Activated naive CD4-positive, alpha-beta T cell treated with anti-CD3 and anti-CD28 coated beads, Interleukin-2, amount 10 ng/mL, durations not matched to agents 7 days and 5 days (primary cell): ENCODE data around the gene SIGLEC11.
"Not testable (repeated sequence)": the region's sequence is repeated elsewhere in the genome, so short reads cannot be mapped to it uniquely, and the experiment has no call there.

Experiments
- CTCF ChIA-PET: fragments of 350-600 bp; sonication (Branson Sonifier 250); formaldehyde crosslinking; loops from one replicate; lab custom pipeline; 2021; ENCODE audit warnings: antibody characterized with exemption; lab: Charles Lee
- DNase-seq: peaks from one replicate; pipeline ENCODE4 v3.0.0-alpha.2; 2020
- H3K27ac Mint-ChIP-seq: one replicate; pipeline ENCODE4 v1.8.0; 2021; ENCODE audit warnings: mild to moderate bottlenecking, moderate library complexity, mixed read lengths
- H3K27me3 Mint-ChIP-seq: one replicate; pipeline ENCODE4 v1.8.0; 2021; ENCODE audit warnings: mild to moderate bottlenecking, mixed read lengths
- H3K36me3 Mint-ChIP-seq: one replicate; pipeline ENCODE4 v1.8.0; 2021; ENCODE audit warnings: mixed read lengths
- H3K4me1 Mint-ChIP-seq: one replicate; pipeline ENCODE4 v1.8.0; 2021; ENCODE audit warnings: mixed read lengths
- H3K4me3 Mint-ChIP-seq: one replicate; pipeline ENCODE4 v1.8.0; 2021; ENCODE audit warnings: mild to moderate bottlenecking, moderate library complexity, mixed read lengths
- H3K9me3 Mint-ChIP-seq: one replicate; pipeline ENCODE4 v1.8.0; 2021; ENCODE audit warnings: mixed read lengths

SIGLEC11 gene

GRCh38 chr19:49952906-49953305 lies 8.1 kb downstream of the SIGLEC11 start:
- no peaks in the 10 kb centered on the region for H3K36me3 Mint-ChIP-seq
- no peaks in the 10 kb centered on the region for H3K9me3 Mint-ChIP-seq
- H3K4me3 Mint-ChIP-seq: no peak overlapping the region
- H3K27ac Mint-ChIP-seq: peak overlapping the region; percentile 33
- peaks cover 34% of the 10 kb centered on the region for H3K27me3 Mint-ChIP-seq
- H3K4me1 Mint-ChIP-seq: no peaks in the 10 kb centered on the region
- no peak for DNase-seq
- CTCF ChIA-PET: interaction anchor here (1.2 to 1.3 kb wide), 2 partner anchors 32 to 183 kb away, joined by 3 read pairs; no protein-coding TSS in a partner anchor

GRCh38 chr19:49952479-49952836 lies 8.5 kb downstream of the SIGLEC11 start:
- Mint-ChIP-seq H3K36me3 (no peaks in the 10 kb centered on the region), H3K4me3 (no peak overlapping the region), H3K9me3 (no peaks in the 10 kb centered on the region), H3K27me3 (peaks cover 34% of the 10 kb centered on the region), H3K27ac (no peak overlapping the region), H3K4me1 (no peaks in the 10 kb centered on the region)
- CTCF ChIA-PET: interaction anchor here (0.6 kb wide), 1 partner anchor 14 kb away, joined by 3 read pairs; no protein-coding TSS in a partner anchor
- DNase-seq: no peak

GRCh38 chr19:49951806-49952478 lies 9.0 kb downstream of the SIGLEC11 start:
- no peaks in the 10 kb centered on the region for H3K36me3 Mint-ChIP-seq
- no peaks in the 10 kb centered on the region for H3K9me3 Mint-ChIP-seq
- no peaks in the 10 kb centered on the region for H3K4me1 Mint-ChIP-seq
- no peak overlapping the region for H3K27ac Mint-ChIP-seq
- H3K27me3 Mint-ChIP-seq: peaks cover 34% of the 10 kb centered on the region
- CTCF ChIA-PET: interaction anchor here (0.6 kb wide), 1 partner anchor 13 kb away, joined by 3 read pairs; no protein-coding TSS in a partner anchor
- DNase-seq: no peak
- H3K4me3 Mint-ChIP-seq: no peak overlapping the region

DNA sequence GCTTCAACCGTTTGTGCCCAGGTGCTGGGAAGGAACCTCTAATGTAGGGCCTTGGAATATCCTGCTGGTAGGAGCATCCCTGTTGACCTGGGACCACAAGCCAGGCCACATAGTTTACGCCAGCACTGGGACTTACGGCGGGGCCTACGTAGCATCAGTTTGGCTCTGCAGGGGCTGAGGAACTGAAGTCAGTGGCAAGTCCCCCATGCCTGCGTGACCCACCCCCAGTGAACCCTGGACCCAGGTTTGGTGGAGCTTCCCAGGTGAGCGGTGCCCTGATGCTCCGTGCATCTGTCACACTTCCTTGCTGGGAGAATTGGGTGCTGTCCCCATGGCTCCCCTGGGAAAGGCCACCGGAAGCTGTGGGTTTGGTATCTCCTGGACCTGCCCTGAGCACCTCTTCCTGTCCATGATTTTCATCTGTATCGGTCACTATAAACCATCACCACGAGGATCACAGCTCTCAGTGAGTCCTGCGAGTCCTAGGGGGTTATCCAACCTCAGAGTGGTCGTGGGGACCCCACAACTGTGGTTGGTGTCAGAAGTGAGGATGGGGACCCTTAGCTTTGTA lies 9.9 kb downstream of the SIGLEC11 start:
- H3K36me3 Mint-ChIP-seq: no peaks in the 10 kb centered on the region
- H3K9me3 Mint-ChIP-seq: no peaks in the 10 kb centered on the region
- CTCF ChIA-PET: no interaction called here
- no peak overlapping the region for H3K27ac Mint-ChIP-seq
- no peaks in the 10 kb centered on the region for H3K4me1 Mint-ChIP-seq
- H3K27me3 Mint-ChIP-seq: peaks cover 34% of the 10 kb centered on the region
- no peak for DNase-seq
- H3K4me3 Mint-ChIP-seq: no peak overlapping the region

DNA sequence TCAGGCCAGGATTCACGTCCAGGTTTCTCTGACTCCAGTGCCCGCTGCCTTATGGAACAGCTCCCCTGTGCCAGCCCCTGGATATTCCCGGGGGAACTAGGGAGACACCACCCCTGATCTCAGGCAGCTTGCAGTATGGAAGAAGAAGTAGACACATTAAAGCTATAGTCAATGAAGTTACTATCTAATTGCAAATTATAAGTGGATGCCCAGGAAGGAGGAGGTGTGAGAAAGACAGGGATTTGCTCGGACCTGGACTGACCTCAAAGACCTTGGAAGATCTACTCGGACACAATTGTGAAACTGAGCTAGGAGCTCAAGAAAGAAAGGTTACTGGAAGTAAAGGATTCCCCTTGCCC lies 10.4 kb downstream of the SIGLEC11 start:
- Mint-ChIP-seq H3K4me3 (no peak overlapping the region), H3K27ac (no peak overlapping the region)

GRCh38 chr19:49949742-49950589 lies 11.0 kb downstream of the SIGLEC11 start:
- H3K27me3 Mint-ChIP-seq: peaks cover 29% of the 10 kb centered on the region
- no peak overlapping the region for H3K4me3 Mint-ChIP-seq
- H3K27ac Mint-ChIP-seq: no peak overlapping the region
- H3K36me3 Mint-ChIP-seq: no peaks in the 10 kb centered on the region
- CTCF ChIA-PET: no interaction called here
- no peak for DNase-seq
- H3K4me1 Mint-ChIP-seq: no peaks in the 10 kb centered on the region
- no peaks in the 10 kb centered on the region for H3K9me3 Mint-ChIP-seq

More for the DNA sequence above, 10.4 kb downstream of the SIGLEC11 start:
- CTCF ChIA-PET: no interaction called here
- peaks cover 34% of the 10 kb centered on the region for H3K27me3 Mint-ChIP-seq
- H3K9me3 Mint-ChIP-seq: no peaks in the 10 kb centered on the region
- H3K4me1 Mint-ChIP-seq: no peaks in the 10 kb centered on the region
- no peak for DNase-seq
- H3K36me3 Mint-ChIP-seq: no peaks in the 10 kb centered on the region

DNA sequence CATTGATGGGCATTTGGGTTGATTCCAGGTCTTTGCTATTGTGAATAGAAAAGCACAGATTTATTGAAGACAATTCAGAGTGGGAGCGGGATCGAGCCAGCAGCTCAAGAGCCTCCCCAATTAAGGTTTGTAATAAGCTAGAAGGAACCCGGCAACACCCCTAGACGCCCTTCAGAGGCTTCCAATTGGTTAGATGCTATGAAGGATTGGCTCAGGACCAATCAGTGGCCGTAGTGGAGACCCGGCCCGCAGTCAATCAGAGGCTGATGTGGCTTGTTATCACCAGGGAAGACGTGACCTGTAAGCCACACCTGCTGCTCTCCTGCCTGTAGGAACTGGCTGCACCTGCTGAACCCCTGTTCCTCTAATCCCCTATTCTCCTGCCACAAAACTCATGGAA lies 14.6 kb downstream of the SIGLEC11 start:
- no peaks in the 10 kb centered on the region for H3K4me1 Mint-ChIP-seq
- H3K9me3 Mint-ChIP-seq: no peaks in the 10 kb centered on the region
- DNase-seq: no peak
- no peak overlapping the region for H3K4me3 Mint-ChIP-seq
- H3K36me3 Mint-ChIP-seq: no peaks in the 10 kb centered on the region
- H3K27me3 Mint-ChIP-seq: peaks cover 14% of the 10 kb centered on the region
- CTCF ChIA-PET: no interaction called here
- H3K27ac Mint-ChIP-seq: no peak overlapping the region

GRCh38 chr19:49944567-49944966 lies 16.4 kb downstream of the SIGLEC11 start:
- H3K9me3 Mint-ChIP-seq, H3K27ac Mint-ChIP-seq, H3K4me1 Mint-ChIP-seq, CTCF ChIA-PET, H3K4me3 Mint-ChIP-seq, H3K36me3 Mint-ChIP-seq, DNase-seq: not testable (repeated sequence)
- peaks cover 14% of the 10 kb centered on the region for H3K27me3 Mint-ChIP-seq

DNA sequence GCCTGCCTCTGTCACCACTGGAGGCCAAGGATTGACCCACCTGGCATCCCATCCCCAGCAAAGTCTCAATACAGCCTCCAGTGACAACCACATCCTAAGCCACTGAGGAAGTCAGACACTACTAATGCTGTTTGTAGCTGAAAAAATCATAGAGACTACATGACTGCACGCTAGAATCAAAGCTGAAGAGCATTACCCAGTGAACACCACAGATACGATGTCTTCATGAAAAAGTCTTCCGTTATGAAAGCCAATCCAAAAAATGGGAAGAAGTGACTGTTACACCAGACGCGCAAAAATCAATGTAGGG lies 20.5 kb downstream of the SIGLEC11 start:
- CTCF ChIA-PET: no interaction called here
- Mint-ChIP-seq H3K27me3 (peaks cover 38% of the 10 kb centered on the region), H3K9me3 (no peaks in the 10 kb centered on the region), H3K4me1 (peaks cover 17% of the 10 kb centered on the region), H3K4me3 (no peak overlapping the region), H3K27ac (no peak overlapping the region), H3K36me3 (no peaks in the 10 kb centered on the region)
- DNase-seq: no peak

GRCh38 chr19:49939721-49940481 lies 21.1 kb downstream of the SIGLEC11 start:
- H3K27ac Mint-ChIP-seq: no peak overlapping the region

GRCh38 chr19:49938662-49939061 lies 22.3 kb downstream of the SIGLEC11 start:
- Mint-ChIP-seq H3K4me3 (no peak overlapping the region), H3K27ac (no peak overlapping the region), H3K27me3 (peaks cover 54% of the 10 kb centered on the region), H3K9me3 (no peaks in the 10 kb centered on the region), H3K4me1 (peaks cover 19% of the 10 kb centered on the region), H3K36me3 (no peaks in the 10 kb centered on the region)
- no peak for DNase-seq
- CTCF ChIA-PET: interaction anchor here (0.6 to 4.7 kb wide), 6 partner anchors 10 to 65 kb away, joined by 3 to 31 read pairs (median 7); partner anchors contain the start of gene ATF5

More at GRCh38 chr19:49939721-49940481, 21.1 kb downstream of the SIGLEC11 start:
- Mint-ChIP-seq H3K36me3 (no peaks in the 10 kb centered on the region), H3K9me3 (no peaks in the 10 kb centered on the region), H3K4me3 (no peak overlapping the region), H3K4me1 (peaks cover 17% of the 10 kb centered on the region), H3K27me3 (peaks cover 43% of the 10 kb centered on the region)
- CTCF ChIA-PET: interaction anchor here (4.7 kb wide), 1 partner anchor 45 kb away, joined by 31 read pairs; no protein-coding TSS in a partner anchor
- no peak for DNase-seq

DNA sequence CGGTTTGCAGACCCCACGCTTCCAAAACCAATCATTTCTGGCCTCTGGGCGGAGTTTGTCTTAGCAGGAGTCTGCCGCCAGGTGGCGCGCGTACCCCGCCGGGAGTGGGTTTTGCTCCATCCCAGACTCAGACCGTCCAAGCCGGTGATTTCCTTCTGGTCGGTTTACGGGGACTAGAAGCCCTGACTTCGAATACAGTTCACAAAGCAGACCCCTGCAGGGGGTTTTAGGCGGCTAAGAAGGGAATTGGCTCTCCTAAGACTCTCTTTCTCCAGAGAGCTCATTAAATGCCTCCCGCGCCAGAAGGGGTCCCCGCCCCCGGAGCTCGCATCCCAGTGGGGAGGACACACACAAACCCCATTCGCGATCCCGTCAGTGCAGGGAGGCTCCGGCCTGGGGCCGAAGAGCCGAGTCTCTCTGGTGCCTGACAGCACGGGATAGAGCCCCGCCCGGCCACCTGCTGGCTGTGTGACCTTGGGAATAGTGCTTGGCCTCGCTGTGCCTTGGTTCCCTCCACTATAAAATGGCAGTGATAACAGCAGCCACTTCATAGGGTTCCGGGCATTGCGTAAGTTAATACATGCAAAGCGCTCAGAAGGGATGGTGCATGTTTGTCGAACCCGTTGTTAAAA lies 23.1 kb downstream of the SIGLEC11 start:
- Mint-ChIP-seq H3K27me3 (peaks cover 59% of the 10 kb centered on the region), H3K4me1 (peaks cover 27% of the 10 kb centered on the region), H3K9me3 (no peaks in the 10 kb centered on the region), H3K36me3 (peaks cover 4% of the 10 kb centered on the region), H3K4me3 (no peak overlapping the region), H3K27ac (no peak overlapping the region)
- peak; percentile 82 for DNase-seq
- CTCF ChIA-PET: interaction anchor here (0.9 to 4.7 kb wide), 10 partner anchors 9 to 198 kb away, joined by 3 to 31 read pairs (median 4); partner anchors contain the start of gene ATF5

DNA sequence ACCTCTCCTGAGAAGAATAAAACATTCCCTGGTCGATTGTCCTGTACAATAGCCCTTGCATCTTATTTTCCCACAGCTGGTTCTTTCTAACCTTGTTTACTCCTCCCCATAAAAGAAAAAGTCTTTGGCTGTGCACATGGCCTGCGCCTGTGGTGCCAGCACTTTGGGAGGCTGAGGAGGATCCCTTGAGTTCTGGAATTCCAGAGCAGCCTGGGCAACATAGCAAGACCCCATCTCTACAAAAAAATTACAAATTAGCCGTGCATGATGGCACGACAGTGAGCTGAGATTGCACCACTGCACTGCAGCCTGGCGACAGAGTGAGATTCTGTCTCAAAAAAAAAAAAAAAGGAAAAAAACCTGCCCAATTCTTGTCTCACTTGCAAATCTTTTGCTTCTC lies 24.4 kb downstream of the SIGLEC11 start:
- no peak for DNase-seq
- peaks cover 2% of the 10 kb centered on the region for H3K9me3 Mint-ChIP-seq
- H3K36me3 Mint-ChIP-seq: peaks cover 9% of the 10 kb centered on the region
- H3K27ac Mint-ChIP-seq: peak overlapping the region; percentile 34
- H3K4me3 Mint-ChIP-seq: no peak overlapping the region
- CTCF ChIA-PET: interaction anchor here (4.7 kb wide), 1 partner anchor 48 kb away, joined by 31 read pairs; no protein-coding TSS in a partner anchor
- H3K27me3 Mint-ChIP-seq: peaks cover 54% of the 10 kb centered on the region
- H3K4me1 Mint-ChIP-seq: peaks cover 38% of the 10 kb centered on the region
